ENCODE results near the gene PTN. TPM values are rescaled to one million over a fixed set of nuclear protein-coding genes. Genes with fewer than 3 reads are reported as not detected.

The PTN gene
- total RNA-seq, 1 donor from 2014 or later = 21.9 TPM

- Histone ChIP-seq H3K36me3 (ENCODE audit: control insufficient read depth in 3 of 3, insufficient read depth in 3 of 3, low read length in 3 of 3) (no peaks in the 10 kb centered on the region), H3K27ac (ENCODE audit: low read depth, low read length) (no peak overlapping the region), H3K4me1 (ENCODE audit: control insufficient read depth in 3 of 3, insufficient read depth in 3 of 3, low read length in 3 of 3) (no peaks in the 10 kb centered on the region), H3K4me3 (ENCODE audit: low read length in 3 of 3) (no peak overlapping the region), H3K9me3 (ENCODE audit: control insufficient read depth in 3 of 3, low read length in 3 of 3) (no peaks in the 10 kb centered on the region), H3K27me3 (ENCODE audit: control insufficient read depth in 3 of 3, insufficient read depth in 3 of 3, low read length in 3 of 3) (no peaks in the 10 kb centered on the region), H3K9ac (ENCODE audit: low read depth in 1 of 3, low read length in 3 of 3) (no peak overlapping the region)
Observed at GRCh38 chr7:137328373-137329120, 15.0 kb downstream of the PTN start.

GRCh38 chr7:137325927-137326326 lies 17.6 kb downstream of the PTN start:
- Histone ChIP-seq H3K9me3 (ENCODE audit: control insufficient read depth in 3 of 3, low read length in 3 of 3) (peaks cover 0 to 2% (median 0%) of the 10 kb centered on the region in 3 donors), H3K27me3 (ENCODE audit: control insufficient read depth in 3 of 3, insufficient read depth in 3 of 3, low read length in 3 of 3) (no peaks in the 10 kb centered on the region), H3K4me1 (ENCODE audit: control insufficient read depth in 3 of 3, insufficient read depth in 3 of 3, low read length in 3 of 3) (no peaks in the 10 kb centered on the region), H3K27ac (ENCODE audit: low read depth, low read length) (no peak overlapping the region), H3K4me3 (ENCODE audit: low read length in 3 of 3) (no peak overlapping the region), H3K36me3 (ENCODE audit: control insufficient read depth in 3 of 3, insufficient read depth in 3 of 3, low read length in 3 of 3) (no peaks in the 10 kb centered on the region), H3K9ac (ENCODE audit: low read depth in 1 of 3, low read length in 3 of 3) (no peak overlapping the region)

GRCh38 chr7:137324796-137325696 lies 18.5 kb downstream of the PTN start:
- H3K4me3 ChIP-seq (ENCODE audit: low read length in 3 of 3) = no peak overlapping the region
- H3K4me1 ChIP-seq (ENCODE audit: control insufficient read depth in 3 of 3, insufficient read depth in 3 of 3, low read length in 3 of 3) = no peaks in the 10 kb centered on the region
- no peaks in the 10 kb centered on the region for H3K36me3 ChIP-seq (ENCODE audit: control insufficient read depth in 3 of 3, insufficient read depth in 3 of 3, low read length in 3 of 3)
- H3K27me3 ChIP-seq (ENCODE audit: control insufficient read depth in 3 of 3, insufficient read depth in 3 of 3, low read length in 3 of 3) = no peaks in the 10 kb centered on the region
- no peak overlapping the region for H3K27ac ChIP-seq (ENCODE audit: low read depth, low read length)
- peaks cover 0 to 2% (median 0%) of the 10 kb centered on the region in 3 donors for H3K9me3 ChIP-seq (ENCODE audit: control insufficient read depth in 3 of 3, low read length in 3 of 3)
- no peak overlapping the region for H3K9ac ChIP-seq (ENCODE audit: low read depth in 1 of 3, low read length in 3 of 3)

GRCh38 chr7:137316648-137317353 lies 26.7 kb downstream of the PTN start:
- Histone ChIP-seq H3K9me3 (ENCODE audit: control insufficient read depth in 3 of 3, low read length in 3 of 3) (no peaks in the 10 kb centered on the region), H3K36me3 (ENCODE audit: control insufficient read depth in 3 of 3, insufficient read depth in 3 of 3, low read length in 3 of 3) (no peaks in the 10 kb centered on the region), H3K27ac (ENCODE audit: low read depth, low read length) (no peak overlapping the region), H3K9ac (ENCODE audit: low read depth in 1 of 3, low read length in 3 of 3) (no peak overlapping the region), H3K4me1 (ENCODE audit: control insufficient read depth in 3 of 3, insufficient read depth in 3 of 3, low read length in 3 of 3) (no peaks in the 10 kb centered on the region), H3K27me3 (ENCODE audit: control insufficient read depth in 3 of 3, insufficient read depth in 3 of 3, low read length in 3 of 3) (no peaks in the 10 kb centered on the region), H3K4me3 (ENCODE audit: low read length in 3 of 3) (no peak overlapping the region)

GRCh38 chr7:137313201-137313600 lies 30.3 kb downstream of the PTN start:
- no peak overlapping the region for H3K4me3 ChIP-seq (ENCODE audit: low read length in 3 of 3)
- no peak overlapping the region for H3K9ac ChIP-seq (ENCODE audit: low read depth in 1 of 3, low read length in 3 of 3)
- no peaks in the 10 kb centered on the region for H3K27me3 ChIP-seq (ENCODE audit: control insufficient read depth in 3 of 3, insufficient read depth in 3 of 3, low read length in 3 of 3)
- no peaks in the 10 kb centered on the region for H3K9me3 ChIP-seq (ENCODE audit: control insufficient read depth in 3 of 3, low read length in 3 of 3)
- H3K4me1 ChIP-seq (ENCODE audit: control insufficient read depth in 3 of 3, insufficient read depth in 3 of 3, low read length in 3 of 3) = no peaks in the 10 kb centered on the region
- H3K36me3 ChIP-seq (ENCODE audit: control insufficient read depth in 3 of 3, insufficient read depth in 3 of 3, low read length in 3 of 3) = no peaks in the 10 kb centered on the region
- H3K27ac ChIP-seq (ENCODE audit: low read depth, low read length) = no peak overlapping the region

- no peak overlapping the region for H3K4me3 ChIP-seq (ENCODE audit: low read length in 3 of 3)
- no peaks in the 10 kb centered on the region for H3K9me3 ChIP-seq (ENCODE audit: control insufficient read depth in 3 of 3, low read length in 3 of 3)
- no peaks in the 10 kb centered on the region for H3K36me3 ChIP-seq (ENCODE audit: control insufficient read depth in 3 of 3, insufficient read depth in 3 of 3, low read length in 3 of 3)
- H3K27me3 ChIP-seq (ENCODE audit: control insufficient read depth in 3 of 3, insufficient read depth in 3 of 3, low read length in 3 of 3) = no peaks in the 10 kb centered on the region
- no peak overlapping the region for H3K9ac ChIP-seq (ENCODE audit: low read depth in 1 of 3, low read length in 3 of 3)
- H3K27ac ChIP-seq (ENCODE audit: low read depth, low read length) = no peak overlapping the region
- no peaks in the 10 kb centered on the region for H3K4me1 ChIP-seq (ENCODE audit: control insufficient read depth in 3 of 3, insufficient read depth in 3 of 3, low read length in 3 of 3)
Observed at GRCh38 chr7:137306748-137307147, 36.8 kb downstream of the PTN start.

GRCh38 chr7:137305901-137306621 lies 37.5 kb downstream of the PTN start:
- Histone ChIP-seq H3K9me3 (ENCODE audit: control insufficient read depth in 3 of 3, low read length in 3 of 3) (no peaks in the 10 kb centered on the region), H3K4me3 (ENCODE audit: low read length in 3 of 3) (no peak overlapping the region), H3K9ac (ENCODE audit: low read depth in 1 of 3, low read length in 3 of 3) (no peak overlapping the region), H3K4me1 (ENCODE audit: control insufficient read depth in 3 of 3, insufficient read depth in 3 of 3, low read length in 3 of 3) (no peaks in the 10 kb centered on the region), H3K27me3 (ENCODE audit: control insufficient read depth in 3 of 3, insufficient read depth in 3 of 3, low read length in 3 of 3) (no peaks in the 10 kb centered on the region), H3K27ac (ENCODE audit: low read depth, low read length) (no peak overlapping the region), H3K36me3 (ENCODE audit: control insufficient read depth in 3 of 3, insufficient read depth in 3 of 3, low read length in 3 of 3) (no peaks in the 10 kb centered on the region)

- Histone ChIP-seq H3K36me3 (ENCODE audit: control insufficient read depth in 3 of 3, insufficient read depth in 3 of 3, low read length in 3 of 3) (no peaks in the 10 kb centered on the region), H3K4me3 (ENCODE audit: low read length in 3 of 3) (no peak overlapping the region), H3K4me1 (ENCODE audit: control insufficient read depth in 3 of 3, insufficient read depth in 3 of 3, low read length in 3 of 3) (no peaks in the 10 kb centered on the region), H3K27me3 (ENCODE audit: control insufficient read depth in 3 of 3, insufficient read depth in 3 of 3, low read length in 3 of 3) (no peaks in the 10 kb centered on the region), H3K9me3 (ENCODE audit: control insufficient read depth in 3 of 3, low read length in 3 of 3) (no peaks in the 10 kb centered on the region), H3K9ac (ENCODE audit: low read depth in 1 of 3, low read length in 3 of 3) (no peak overlapping the region), H3K27ac (ENCODE audit: low read depth, low read length) (no peak overlapping the region)
Observed at GRCh38 chr7:137304624-137305235, 38.8 kb downstream of the PTN start.

- H3K4me1 ChIP-seq (ENCODE audit: control insufficient read depth in 3 of 3, insufficient read depth in 3 of 3, low read length in 3 of 3) = no peaks in the 10 kb centered on the region
- no peaks in the 10 kb centered on the region for H3K27me3 ChIP-seq (ENCODE audit: control insufficient read depth in 3 of 3, insufficient read depth in 3 of 3, low read length in 3 of 3)
- H3K27ac ChIP-seq (ENCODE audit: low read depth, low read length) = no peak overlapping the region
- no peaks in the 10 kb centered on the region for H3K36me3 ChIP-seq (ENCODE audit: control insufficient read depth in 3 of 3, insufficient read depth in 3 of 3, low read length in 3 of 3)
- no peak overlapping the region for H3K9ac ChIP-seq (ENCODE audit: low read depth in 1 of 3, low read length in 3 of 3)
- H3K9me3 ChIP-seq (ENCODE audit: control insufficient read depth in 3 of 3, low read length in 3 of 3) = no peaks in the 10 kb centered on the region
- H3K4me3 ChIP-seq (ENCODE audit: low read length in 3 of 3) = no peak overlapping the region
Observed at GRCh38 chr7:137304165-137304564, 39.4 kb downstream of the PTN start.

All from skeletal muscle tissue (tissue), 4 donors.